Measurements from ENCODE around the gene PKD1. TPM values are rescaled to one million over a fixed set of nuclear protein-coding genes. Genes with fewer than 3 reads are reported as not detected.

Gene PKD1
- total RNA-seq, 2 donors from 2014 or later, result 205 to 349 TPM

- TF ChIP-seq POLR2A (IDR thresholded peaks at IDR 0.05), result no peak
- TF ChIP-seq CTCF (IDR thresholded peaks at IDR 0.05), result peak in 2 of 4 experiments; percentile 27 to 49
- no peak for TF ChIP-seq POLR2AphosphoS5 (IDR thresholded peaks at IDR 0.05)
- intact Hi-C loops (cut with DNase I), result no loop called here
- Histone ChIP-seq H3K27me3 (replicated peaks; ENCODE audit: insufficient read depth) (no peaks in the 10 kb centered on the region), H3K9me3 (no peaks in the 10 kb centered on the region), H3K36me3 (no peaks in the 10 kb centered on the region), H3K4me3 (peak overlapping the region; percentile 32 to 46), H3K27ac (peak overlapping the region in 1 of 2 donors; percentile 57), H3K4me1 (replicated peaks) (peaks cover 36% of the 10 kb centered on the region)
- 4% methylated on average over 28 of the region's 62 CpGs for WGBS
- no peak for DNase-seq (ENCODE audit: low spot score)
Observed at GRCh38 chr16:2148714-2149629, 13.3 kb upstream of the PKD1 start.

- intact Hi-C loops (cut with DNase I), result no loop called here
- Histone ChIP-seq H3K4me1 (replicated peaks) (peaks cover 32% of the 10 kb centered on the region), H3K27ac (peak within 1 kb of the TSS; percentile 81 to 87)
Observed at GRCh38 chr16:2147981-2148671, 12.4 kb upstream of the PKD1 start, which contains the start of gene RAB26. Gene RAB26 (plus strand): TSS chr16:2148625. CDS start chr16:2148784, 159 bp downstream.

GRCh38 chr16:2147378-2147777 is 11.7 kb upstream of the PKD1 start:
- Histone ChIP-seq H3K36me3 (no peaks in the 10 kb centered on the region), H3K9me3 (no peaks in the 10 kb centered on the region), H3K4me3 (no peak overlapping the region), H3K27me3 (replicated peaks; ENCODE audit: insufficient read depth) (no peaks in the 10 kb centered on the region), H3K4me1 (replicated peaks) (peaks cover 28% of the 10 kb centered on the region), H3K27ac (peak overlapping the region; percentile 81 to 87)
- intact Hi-C loops (cut with DNase I), result no loop called here
- no peak for DNase-seq (ENCODE audit: low spot score)
- 65% methylated on average over 6 of the region's 6 CpGs for WGBS
- TF ChIP-seq POLR2A (IDR thresholded peaks at IDR 0.05) (no peak), POLR2AphosphoS5 (IDR thresholded peaks at IDR 0.05) (no peak), CTCF (IDR thresholded peaks at IDR 0.05) (no peak)

More at GRCh38 chr16:2147981-2148671, 12.4 kb upstream of the PKD1 start, which contains the start of gene RAB26:
- Histone ChIP-seq H3K36me3 (no peaks in the 10 kb centered on the region), H3K9me3 (no peaks in the 10 kb centered on the region), H3K4me3 (peak within 1 kb of the TSS; percentile 32 to 46), H3K27me3 (replicated peaks; ENCODE audit: insufficient read depth) (no peaks in the 10 kb centered on the region)
- peak; percentile 84 for DNase-seq (ENCODE audit: low spot score)
- TF ChIP-seq POLR2AphosphoS5 (IDR thresholded peaks at IDR 0.05) (peak; percentile 65), POLR2A (IDR thresholded peaks at IDR 0.05) (peak; percentile 48), CTCF (IDR thresholded peaks at IDR 0.05) (no peak)
- 2% methylated on average over 49 of the region's 55 CpGs for WGBS

- 85% methylated on average over 5 of the region's 5 CpGs for WGBS
- no peaks in the 10 kb centered on the region for H3K36me3 ChIP-seq
- peaks cover 12% of the 10 kb centered on the region for H3K4me1 ChIP-seq (replicated peaks)
- H3K4me3 ChIP-seq, result no peak overlapping the region
- no peak for DNase-seq (ENCODE audit: low spot score)
- TF ChIP-seq POLR2AphosphoS5 (IDR thresholded peaks at IDR 0.05), result no peak
- no peak for TF ChIP-seq CTCF (IDR thresholded peaks at IDR 0.05)
- no peak for TF ChIP-seq POLR2A (IDR thresholded peaks at IDR 0.05)
- intact Hi-C loops (cut with DNase I), result no loop called here
- no peaks in the 10 kb centered on the region for H3K27me3 ChIP-seq (replicated peaks; ENCODE audit: insufficient read depth)
- H3K27ac ChIP-seq, result no peak overlapping the region
- H3K9me3 ChIP-seq, result no peaks in the 10 kb centered on the region
Observed at GRCh38 chr16:2145843-2146242, 10.1 kb upstream of the PKD1 start.
